ENCODE data around the gene DDX24. TPM values are rescaled to one million over a fixed set of nuclear protein-coding genes. Genes with fewer than 3 reads are reported as not detected.
"Not testable (repeated sequence)": the region's sequence is repeated elsewhere in the genome, so short reads cannot be mapped to it uniquely, and the experiment has no call there.

Gene DDX24
- polyA plus RNA-seq, 1 donor (not counting 4 experiments of a cell fraction or from before 2014, with no cell fraction given) = 171 TPM

- no peak for DNase-seq (ENCODE audit: low read depth, low spot score)
- FAIRE-seq = no peak
- H3K4me3 ChIP-seq (ENCODE audit: control insufficient read depth in 2 of 3, extremely low read depth in 1 of 3, insufficient read depth in 2 of 3, low read depth in 1 of 3, low read length in 3 of 3) = peak overlapping the region in 1 of 3 experiments; percentile 5
- H3K36me3 ChIP-seq (ENCODE audit: control insufficient read depth in 2 of 2, extremely low read depth in 1 of 2, insufficient read depth in 2 of 2, low read length in 2 of 2) = peaks cover 8 to 16% of the 10 kb centered on the region in 2 experiments
- TF ChIP-seq EZH2 (IDR thresholded peaks at IDR 0.05; ENCODE audit: low read length) = no peak
- TF ChIP-seq CTCF (optimal IDR thresholded peaks at IDR 0.05 in 1 of 3, IDR thresholded peaks at IDR 0.05 in 1 of 3, conservative IDR thresholded peaks at IDR 0.05 in 1 of 3; ENCODE audit: extremely low read depth in 1 of 3, insufficient read depth in 2 of 3, low read length in 3 of 3) = no peak
- H3K27ac ChIP-seq (ENCODE audit: control insufficient read depth, insufficient read depth, low read length) = no peak overlapping the region
- H4K20me1 ChIP-seq (ENCODE audit: control insufficient read depth, extremely low read depth, insufficient read depth, low read length) = peaks cover 5% of the 10 kb centered on the region
- H3K9me3 ChIP-seq (ENCODE audit: control insufficient read depth, low read depth, low read length) = peaks cover 4% of the 10 kb centered on the region
- dilution Hi-C loops (cut with MboI; ENCODE audit: extremely low pct_ligation_motif_present, low sequenced_read_pairs) = no loop called here
- H3K9ac ChIP-seq (ENCODE audit: control insufficient read depth, extremely low read depth, insufficient read depth, low read length) = no peak overlapping the region
- no peaks in the 10 kb centered on the region for H3K27me3 ChIP-seq (ENCODE audit: control insufficient read depth, extremely low read depth, insufficient read depth, low read length)
- H3K9me1 ChIP-seq (ENCODE audit: control insufficient read depth, extremely low read depth, insufficient read depth, low read length) = no peaks in the 10 kb centered on the region
- peaks cover 96% of the 10 kb centered on the region for H3K79me2 ChIP-seq (ENCODE audit: control insufficient read depth, insufficient read depth, low read length)
- H3K4me2 ChIP-seq (ENCODE audit: control insufficient read depth, extremely low read depth, insufficient read depth, low read depth, low read length) = no peak overlapping the region
- no peak overlapping the region for H2AFZ ChIP-seq (ENCODE audit: control insufficient read depth, low read length)
- peaks cover 24% of the 10 kb centered on the region for H3K4me1 ChIP-seq (ENCODE audit: control insufficient read depth, extremely low read depth, insufficient read depth, low read length)
Measured at GRCh38 chr14:94075008-94075407, 6.0 kb downstream of the DDX24 start.

- TF ChIP-seq EZH2 (IDR thresholded peaks at IDR 0.05; ENCODE audit: low read length) (no peak), CTCF (optimal IDR thresholded peaks at IDR 0.05 in 1 of 3, IDR thresholded peaks at IDR 0.05 in 1 of 3, conservative IDR thresholded peaks at IDR 0.05 in 1 of 3; ENCODE audit: extremely low read depth in 1 of 3, insufficient read depth in 2 of 3, low read length in 3 of 3) (no peak)
- Histone ChIP-seq H3K4me1 (ENCODE audit: control insufficient read depth, extremely low read depth, insufficient read depth, low read length) (peaks cover 19% of the 10 kb centered on the region), H3K4me3 (ENCODE audit: control insufficient read depth in 2 of 3, extremely low read depth in 1 of 3, insufficient read depth in 2 of 3, low read depth in 1 of 3, low read length in 3 of 3) (no peak overlapping the region), H3K4me2 (ENCODE audit: control insufficient read depth, extremely low read depth, insufficient read depth, low read depth, low read length) (no peak overlapping the region), H3K27me3 (ENCODE audit: control insufficient read depth, extremely low read depth, insufficient read depth, low read length) (no peaks in the 10 kb centered on the region), H3K9ac (ENCODE audit: control insufficient read depth, extremely low read depth, insufficient read depth, low read length) (no peak overlapping the region), H3K9me3 (ENCODE audit: control insufficient read depth, low read depth, low read length) (peaks cover 4% of the 10 kb centered on the region), H4K20me1 (ENCODE audit: control insufficient read depth, extremely low read depth, insufficient read depth, low read length) (peaks cover 5% of the 10 kb centered on the region), H2AFZ (ENCODE audit: control insufficient read depth, low read length) (no peak overlapping the region), H3K36me3 (ENCODE audit: control insufficient read depth in 2 of 2, extremely low read depth in 1 of 2, insufficient read depth in 2 of 2, low read length in 2 of 2) (peaks cover 8 to 16% of the 10 kb centered on the region in 2 experiments), H3K79me2 (ENCODE audit: control insufficient read depth, insufficient read depth, low read length) (peaks cover 96% of the 10 kb centered on the region), H3K9me1 (ENCODE audit: control insufficient read depth, extremely low read depth, insufficient read depth, low read length) (no peaks in the 10 kb centered on the region), H3K27ac (ENCODE audit: control insufficient read depth, insufficient read depth, low read length) (no peak overlapping the region)
- DNase-seq (ENCODE audit: low read depth, low spot score) (no peak), FAIRE-seq (no peak)
- dilution Hi-C loops (cut with MboI; ENCODE audit: extremely low pct_ligation_motif_present, low sequenced_read_pairs) = no loop called here
Measured at GRCh38 chr14:94074534-94074933, 6.5 kb downstream of the DDX24 start.

GRCh38 chr14:94072076-94072475 lies 8.9 kb downstream of the DDX24 start:
- dilution Hi-C loops (cut with MboI; ENCODE audit: extremely low pct_ligation_motif_present, low sequenced_read_pairs); H4K20me1 ChIP-seq (ENCODE audit: control insufficient read depth, extremely low read depth, insufficient read depth, low read length); H2AFZ ChIP-seq (ENCODE audit: control insufficient read depth, low read length); H3K4me1 ChIP-seq (ENCODE audit: control insufficient read depth, extremely low read depth, insufficient read depth, low read length); H3K9me3 ChIP-seq (ENCODE audit: control insufficient read depth, low read depth, low read length); H3K36me3 ChIP-seq (ENCODE audit: control insufficient read depth in 2 of 2, extremely low read depth in 1 of 2, insufficient read depth in 2 of 2, low read length in 2 of 2); H3K9me1 ChIP-seq (ENCODE audit: control insufficient read depth, extremely low read depth, insufficient read depth, low read length); H3K4me3 ChIP-seq (ENCODE audit: control insufficient read depth in 2 of 3, extremely low read depth in 1 of 3, insufficient read depth in 2 of 3, low read depth in 1 of 3, low read length in 3 of 3); DNase-seq (ENCODE audit: low read depth, low spot score); H3K4me2 ChIP-seq (ENCODE audit: control insufficient read depth, extremely low read depth, insufficient read depth, low read depth, low read length); H3K9ac ChIP-seq (ENCODE audit: control insufficient read depth, extremely low read depth, insufficient read depth, low read length); FAIRE-seq; H3K27ac ChIP-seq (ENCODE audit: control insufficient read depth, insufficient read depth, low read length); H3K27me3 ChIP-seq (ENCODE audit: control insufficient read depth, extremely low read depth, insufficient read depth, low read length): not testable (repeated sequence)
- H3K79me2 ChIP-seq (ENCODE audit: control insufficient read depth, insufficient read depth, low read length) = peaks cover 92% of the 10 kb centered on the region

Measured in keratinocyte (primary cell).